Ectodermal cell (in vitro differentiated cells): Measurements from ENCODE around the gene P2RY13.

Source experiments
- H3K27ac ChIP-seq: 2 replicates; pipeline ENCODE4 v1.7.0; 2013; ENCODE audit warnings: mild to moderate bottlenecking, low read depth, low read length; ENCODE audit not compliant: insufficient read depth, poor library complexity, severe bottlenecking
- H3K27me3 ChIP-seq: 2 replicates; pipeline ENCODE4 v1.7.0; 2013; ENCODE audit warnings: mild to moderate bottlenecking, low read length; ENCODE audit not compliant: insufficient read depth, control insufficient read depth, poor library complexity, severe bottlenecking
- H3K36me3 ChIP-seq: one replicate; pipeline ENCODE4 v1.7.0; 2013; ENCODE audit warnings: low read length; ENCODE audit not compliant: control insufficient read depth, insufficient read depth
- H3K4me1 ChIP-seq: one replicate; pipeline ENCODE4 v1.7.0; 2013; ENCODE audit warnings: low read length; ENCODE audit not compliant: control insufficient read depth, insufficient read depth
- H3K4me3 ChIP-seq: 2 replicates; pipeline ENCODE4 v1.7.0; 2013; ENCODE audit warnings: low read depth, low read length, control low read depth; ENCODE audit not compliant: insufficient read depth
- H3K9me3 ChIP-seq: 2 replicates; pipeline ENCODE4 v1.7.0; 2013; ENCODE audit warnings: mild to moderate bottlenecking, low read length, moderate library complexity; ENCODE audit not compliant: control insufficient read depth
- WGBS, 2 experiments: methylation state at CpG; one replicate each; pipeline ENCODE4 v1.1.7; 2013; ENCODE audit warnings: missing lambda C conversion rate in 2 of 2; 5-methylcytosine and 5-hydroxymethylcytosine counted together

Gene P2RY13

GRCh38 chr3:151322511-151322910, 6.8 kb downstream of the P2RY13 start:
- H3K27ac ChIP-seq = no peak overlapping the region
- H3K9me3 ChIP-seq = no peaks in the 10 kb centered on the region
- no peak overlapping the region for H3K4me3 ChIP-seq
- H3K36me3 ChIP-seq = no peaks in the 10 kb centered on the region
- 100% methylated on average over 1 of the region's 1 CpG; no CpG with 5 or more reads in 1 of the 2 experiments for WGBS, 2 experiments
- no peaks in the 10 kb centered on the region for H3K27me3 ChIP-seq
- no peaks in the 10 kb centered on the region for H3K4me1 ChIP-seq

GRCh38 chr3:151321526-151321925, 7.8 kb downstream of the P2RY13 start:
- no peak overlapping the region for H3K4me3 ChIP-seq
- H3K27ac ChIP-seq = no peak overlapping the region
- no peaks in the 10 kb centered on the region for H3K9me3 ChIP-seq
- no peaks in the 10 kb centered on the region for H3K4me1 ChIP-seq
- H3K36me3 ChIP-seq = no peaks in the 10 kb centered on the region
- 100% methylated on average over 1 of the region's 1 CpG for WGBS, 2 experiments
- no peaks in the 10 kb centered on the region for H3K27me3 ChIP-seq

- H3K27me3 ChIP-seq = no peaks in the 10 kb centered on the region
- 92 to 95% methylated on average over 2 of the region's 2 CpGs for WGBS, 2 experiments
- no peak overlapping the region for H3K4me3 ChIP-seq
- H3K36me3 ChIP-seq = no peaks in the 10 kb centered on the region
- no peaks in the 10 kb centered on the region for H3K9me3 ChIP-seq
- H3K27ac ChIP-seq = no peak overlapping the region
- H3K4me1 ChIP-seq = no peaks in the 10 kb centered on the region
These were observed 9.2 kb downstream of the P2RY13 start for GRCh38 chr3:151320131-151320530.

GRCh38 chr3:151319628-151320027, 9.7 kb downstream of the P2RY13 start:
- H3K36me3 ChIP-seq = no peaks in the 10 kb centered on the region
- no peaks in the 10 kb centered on the region for H3K27me3 ChIP-seq
- H3K4me1 ChIP-seq = no peaks in the 10 kb centered on the region
- no peak overlapping the region for H3K4me3 ChIP-seq
- H3K27ac ChIP-seq = no peak overlapping the region
- 98 to 100% methylated on average over 3 to 4 of the region's 4 CpGs for WGBS, 2 experiments
- H3K9me3 ChIP-seq = no peaks in the 10 kb centered on the region

- no peaks in the 10 kb centered on the region for H3K4me1 ChIP-seq
- H3K9me3 ChIP-seq = no peaks in the 10 kb centered on the region
- WGBS, 2 experiments = 95 to 96% methylated on average over 7 of the region's 7 CpGs
- no peaks in the 10 kb centered on the region for H3K27me3 ChIP-seq
- H3K27ac ChIP-seq = no peak overlapping the region
- H3K4me3 ChIP-seq = no peak overlapping the region
- no peaks in the 10 kb centered on the region for H3K36me3 ChIP-seq
These were observed 10.4 kb downstream of the P2RY13 start for GRCh38 chr3:151318991-151319390.

- no peaks in the 10 kb centered on the region for H3K27me3 ChIP-seq
- no peaks in the 10 kb centered on the region for H3K9me3 ChIP-seq
- H3K4me1 ChIP-seq = no peaks in the 10 kb centered on the region
- no peaks in the 10 kb centered on the region for H3K36me3 ChIP-seq
- no peak overlapping the region for H3K4me3 ChIP-seq
- H3K27ac ChIP-seq = no peak overlapping the region
These were observed 11.0 kb downstream of the P2RY13 start for GRCh38 chr3:151318313-151318712.

DNA sequence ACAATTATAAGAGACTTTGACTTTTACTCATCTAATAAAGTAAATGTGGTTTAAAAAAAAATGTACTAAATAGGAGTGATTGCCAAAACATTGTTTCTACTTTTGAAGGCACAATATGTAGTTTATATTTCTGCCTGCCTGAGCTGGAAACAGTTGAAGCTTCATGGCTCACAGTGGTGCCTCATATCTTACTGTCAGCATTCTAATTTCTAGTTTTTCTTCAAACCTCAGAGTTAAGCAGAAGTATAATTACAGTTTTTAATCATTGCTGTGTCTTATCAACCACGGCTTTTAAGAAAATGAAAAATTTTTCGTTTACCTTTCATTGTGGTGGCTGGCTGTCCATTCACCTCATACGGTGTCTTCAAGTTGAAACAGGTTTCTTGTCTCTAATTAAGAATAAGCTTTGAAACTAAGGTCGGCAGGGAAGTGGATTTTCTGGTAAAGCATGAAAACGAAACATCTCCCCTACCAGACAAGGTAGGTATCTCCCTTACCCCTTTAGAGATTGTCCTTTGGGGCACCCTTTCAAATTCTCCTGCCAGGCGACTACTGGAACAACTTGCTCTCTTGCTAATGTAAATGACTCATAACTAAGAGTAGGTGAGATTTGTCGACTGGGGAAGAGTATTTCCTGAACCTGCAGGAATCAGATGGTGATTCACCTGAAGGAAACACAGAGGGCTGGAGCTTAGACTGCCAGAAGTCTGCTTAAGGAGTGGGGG, 12.9 kb downstream of the P2RY13 start, which contains the start of gene GPR87:
Gene GPR87, minus strand, starts transcription at position 554 of the 725 bp plus-strand sequence. CDS start 16,720 bp downstream, outside the sequence.
- Histone ChIP-seq H3K27ac (no peak within 1 kb of the TSS), H3K27me3 (no peaks in the 10 kb centered on the region), H3K36me3 (no peaks in the 10 kb centered on the region), H3K4me3 (no peak within 1 kb of the TSS), H3K9me3 (no peaks in the 10 kb centered on the region), H3K4me1 (no peaks in the 10 kb centered on the region)
- WGBS, 2 experiments = 80 to 86% methylated on average over 7 of the region's 7 CpGs

DNA sequence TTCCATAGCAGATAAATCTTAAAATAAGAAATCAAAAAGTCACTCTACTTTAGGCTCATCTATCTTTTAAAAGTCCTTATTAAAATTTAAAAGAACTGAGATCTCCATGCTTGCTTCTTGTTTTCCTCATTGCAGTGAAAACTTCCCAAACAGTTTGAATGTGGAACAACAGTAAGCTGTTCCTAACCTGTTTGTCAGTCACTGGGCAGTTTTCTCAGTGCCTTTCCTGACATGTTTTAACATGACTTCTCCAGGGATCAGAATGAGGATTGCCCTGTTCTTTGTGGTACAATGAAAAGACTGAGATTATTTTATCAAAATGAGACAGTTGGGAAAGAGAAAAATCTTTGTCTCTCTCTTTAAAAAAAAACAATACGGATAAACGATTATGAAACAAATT, 13.5 kb downstream of the P2RY13 start:
- WGBS, 2 experiments = 90% methylated on average over 2 of the region's 2 CpGs; no CpG with 5 or more reads in 1 of the 2 experiments
- Histone ChIP-seq H3K27ac (no peak overlapping the region), H3K9me3 (no peaks in the 10 kb centered on the region), H3K4me3 (no peak overlapping the region), H3K4me1 (no peaks in the 10 kb centered on the region), H3K27me3 (no peaks in the 10 kb centered on the region), H3K36me3 (no peaks in the 10 kb centered on the region)

DNA sequence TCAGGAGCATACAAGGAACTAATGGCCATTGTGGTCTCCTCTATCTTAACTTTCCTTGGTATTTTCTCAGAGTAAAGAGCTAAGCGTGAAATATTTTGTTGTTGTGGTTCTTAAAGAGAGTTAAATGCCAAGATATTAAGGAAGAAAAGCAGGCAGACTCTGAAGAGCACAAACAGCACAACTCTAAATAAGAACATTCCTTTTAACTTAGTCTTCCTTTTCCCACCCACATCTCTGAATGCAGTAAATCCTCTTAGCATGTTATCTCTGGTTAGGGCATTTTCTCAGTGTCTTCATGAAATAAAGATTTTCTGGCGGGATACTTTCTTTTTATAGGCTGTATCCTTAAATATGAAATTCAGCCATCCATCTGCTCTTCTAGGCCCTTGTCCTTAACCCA, 14.2 kb downstream of the P2RY13 start:
- H3K27ac ChIP-seq = no peak overlapping the region
- 100% methylated on average over 1 of the region's 2 CpGs for WGBS, 2 experiments
- no peak overlapping the region for H3K4me3 ChIP-seq

DNA sequence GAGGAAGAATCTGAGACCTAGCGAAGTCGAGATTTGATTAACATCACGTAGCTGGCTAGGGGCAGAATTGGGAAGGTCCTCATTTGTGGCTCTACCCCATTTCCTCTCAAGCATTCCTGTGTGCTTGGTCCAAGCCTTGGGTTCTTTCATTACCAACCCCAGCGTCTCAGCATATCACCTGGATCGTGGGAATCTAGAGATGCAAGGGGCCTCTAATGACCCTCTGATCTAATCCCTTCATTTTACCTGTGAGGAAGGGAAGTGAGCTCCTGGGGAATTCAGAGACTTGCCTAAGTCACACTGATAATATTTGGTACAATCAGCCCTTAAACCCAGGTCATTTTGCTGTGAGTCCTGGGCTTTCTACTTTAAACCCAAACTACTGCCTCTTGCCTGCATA, 14.8 kb downstream of the P2RY13 start:
- Histone ChIP-seq H3K4me1 (no peaks in the 10 kb centered on the region), H3K4me3 (no peak overlapping the region), H3K36me3 (no peaks in the 10 kb centered on the region), H3K9me3 (no peaks in the 10 kb centered on the region), H3K27ac (no peak overlapping the region), H3K27me3 (no peaks in the 10 kb centered on the region)
- 90 to 96% methylated on average over 5 of the region's 5 CpGs for WGBS, 2 experiments

More for the DNA sequence above, 14.2 kb downstream of the P2RY13 start:
- H3K9me3 ChIP-seq = no peaks in the 10 kb centered on the region
- no peaks in the 10 kb centered on the region for H3K4me1 ChIP-seq
- H3K36me3 ChIP-seq = no peaks in the 10 kb centered on the region
- no peaks in the 10 kb centered on the region for H3K27me3 ChIP-seq
